DLD1 (cell line): ENCODE results near the gene TMTC2.
"Not testable (repeated sequence)": the region's sequence is repeated elsewhere in the genome, so short reads cannot be mapped to it uniquely, and the experiment has no call there.

ENCODE experiments used
- in situ Hi-C: cut with HindIII; loops from 2 replicates; pipeline ENCODE4 v1.10.0; 2017; ENCODE audit warnings: low sequenced_read_pairs

Gene TMTC2

DNA sequence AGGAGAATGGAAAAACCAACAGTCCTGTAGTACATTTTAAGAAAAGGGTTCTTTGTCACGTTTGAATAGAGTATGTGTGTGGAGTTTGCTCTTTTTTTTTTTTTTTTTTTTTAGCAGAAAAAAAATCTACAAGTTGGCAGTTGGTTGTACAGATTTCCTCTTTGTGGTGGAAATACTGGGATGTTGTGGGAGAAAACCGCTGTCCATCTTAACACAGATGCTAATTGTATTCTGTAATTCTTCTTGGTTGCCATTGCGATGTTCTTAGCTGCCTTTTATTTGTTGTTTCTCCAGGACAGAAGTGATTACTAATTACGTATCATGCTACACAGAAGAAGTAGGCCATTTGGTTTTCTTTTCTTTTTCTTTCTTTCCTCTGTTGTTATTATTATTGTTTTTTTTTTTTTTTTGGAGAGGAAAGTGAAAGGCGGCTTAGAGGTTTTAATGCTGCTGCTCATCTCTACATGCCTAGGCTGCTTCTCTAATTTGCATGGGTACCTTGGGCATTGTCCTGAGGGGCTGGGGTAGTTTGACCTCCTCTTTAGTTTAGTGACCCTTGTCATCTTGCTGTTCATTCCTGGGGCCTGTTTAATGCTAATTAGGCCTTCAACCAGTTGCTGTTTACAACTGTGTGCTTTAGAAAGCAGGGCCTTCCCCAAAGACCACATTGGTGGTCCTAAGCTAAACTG is 94.7 kb downstream of the TMTC2 start:
- in situ Hi-C loops: no loop called here

DNA sequence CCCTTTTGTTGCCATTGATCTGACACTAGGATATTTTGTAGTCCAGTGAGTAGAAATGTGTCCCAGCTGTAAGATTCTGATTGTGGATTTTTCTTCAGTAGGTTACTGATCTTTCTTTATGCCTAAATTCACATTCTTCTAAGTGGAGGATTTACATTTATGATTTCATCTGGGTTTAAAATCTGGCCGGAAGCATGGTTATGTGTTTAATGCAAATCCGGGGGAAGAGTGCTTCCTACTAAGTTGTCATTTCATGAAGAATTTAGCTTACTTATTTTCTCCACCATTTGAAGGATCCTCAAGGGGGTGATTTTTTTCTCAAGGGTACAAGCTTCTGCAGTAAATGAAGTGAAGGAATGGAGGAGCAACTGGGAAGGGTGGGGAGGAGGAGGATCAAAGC is 96.7 kb downstream of the TMTC2 start:
- in situ Hi-C loops: no loop called here

DNA sequence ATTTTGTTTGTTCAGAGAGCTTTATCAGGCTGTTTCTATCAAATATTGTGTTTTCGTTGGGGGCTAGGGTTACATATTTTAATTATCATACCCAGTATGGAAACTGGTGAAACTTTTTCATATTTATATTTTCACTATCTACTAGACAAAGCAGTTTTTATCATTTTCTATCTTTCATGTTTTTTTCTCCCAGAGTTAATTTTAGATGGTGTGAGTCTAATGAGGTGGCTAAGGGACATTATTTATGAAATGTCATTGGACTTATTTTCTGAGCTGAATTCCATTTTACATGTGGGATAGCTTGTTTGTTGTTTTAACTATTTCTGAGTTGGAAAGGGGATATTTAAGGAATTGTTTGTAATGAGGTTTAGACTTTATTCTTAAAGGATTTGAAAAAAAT is 100.3 kb downstream of the TMTC2 start:
- in situ Hi-C loops: no loop called here

DNA sequence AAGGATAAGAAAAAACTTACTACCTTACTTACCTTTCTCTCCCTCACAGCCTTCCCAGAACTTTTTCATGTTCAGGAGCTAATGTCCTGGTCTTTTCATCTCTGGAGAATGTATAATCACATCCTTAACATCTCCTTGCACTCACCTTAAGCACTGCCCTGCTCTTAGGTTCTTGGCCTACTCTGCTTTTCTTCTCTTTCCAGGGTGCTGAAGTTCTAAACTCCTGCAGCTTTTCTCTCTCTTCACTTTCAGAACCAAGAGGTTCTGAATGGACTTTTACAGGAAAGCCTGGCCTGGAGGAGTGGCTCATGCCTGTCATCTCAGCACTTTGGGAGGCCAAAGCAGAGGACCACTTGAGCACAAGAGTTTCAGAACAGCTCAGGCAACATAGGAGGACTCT is 101.9 kb downstream of the TMTC2 start:
- in situ Hi-C loops: no loop called here

DNA sequence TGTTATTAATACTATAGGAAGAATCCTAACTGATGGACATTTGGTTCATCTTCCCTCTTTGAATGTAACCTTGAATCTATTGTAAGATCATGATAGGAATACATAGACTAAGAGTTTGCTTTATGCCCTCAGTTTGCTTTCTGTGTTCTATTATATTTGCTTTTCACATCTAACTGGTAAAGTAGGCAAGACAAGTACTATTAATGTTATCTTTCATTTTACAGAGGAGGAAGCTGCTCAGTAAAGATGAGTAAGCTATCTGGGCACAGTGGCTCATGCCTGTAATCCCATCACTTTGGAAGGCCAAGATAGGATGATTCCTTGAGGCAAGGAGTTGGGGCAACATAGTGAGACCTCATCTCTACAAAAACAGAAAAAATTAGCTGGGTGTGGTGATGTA is 103.0 kb downstream of the TMTC2 start:
- in situ Hi-C loops: no loop called here

DNA sequence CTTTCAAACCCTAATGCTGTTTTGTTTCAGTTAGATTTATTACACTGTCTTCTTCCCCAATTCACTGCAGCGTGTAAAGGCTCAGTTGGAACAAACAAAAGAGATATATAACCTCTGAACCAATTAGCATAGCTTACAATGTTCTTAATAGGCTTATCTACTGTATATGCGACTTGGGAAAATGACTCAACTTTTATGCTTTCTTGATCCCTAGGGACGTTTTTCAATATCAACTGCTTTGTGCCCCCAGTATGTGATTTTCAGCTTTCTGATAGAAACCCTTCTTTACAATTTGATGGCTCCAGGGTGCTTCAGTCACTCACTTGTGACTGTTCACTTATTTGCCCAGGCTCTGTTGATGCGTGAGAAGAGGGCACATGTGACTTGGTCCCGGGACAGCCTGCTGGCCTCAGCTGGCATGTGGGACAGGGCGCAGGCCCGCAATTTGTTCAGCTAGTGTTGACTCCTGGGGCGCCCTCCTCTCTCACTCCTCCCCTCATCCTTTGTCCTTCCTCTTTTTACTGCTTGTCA is 107.1 kb downstream of the TMTC2 start:
- in situ Hi-C loops: no loop called here

DNA sequence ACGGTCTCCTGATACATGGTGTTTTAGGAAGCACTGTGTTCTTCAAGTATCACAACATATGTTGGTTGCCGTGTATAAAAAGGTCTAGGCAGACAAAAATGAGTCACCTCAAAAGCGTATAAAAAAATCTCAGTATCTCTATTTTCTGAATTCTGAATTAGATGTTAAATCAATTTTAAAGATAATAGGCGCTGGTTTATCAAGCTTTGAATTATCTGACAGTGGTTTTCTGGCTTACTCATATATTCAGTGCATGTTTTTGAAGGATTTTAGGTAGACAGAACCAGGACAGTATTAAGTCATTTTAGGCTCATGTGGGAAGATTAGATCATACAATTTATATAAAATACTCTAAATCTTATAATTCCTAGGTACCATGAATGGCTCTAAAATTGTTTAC is 110.8 kb downstream of the TMTC2 start:
- in situ Hi-C loops: no loop called here

DNA sequence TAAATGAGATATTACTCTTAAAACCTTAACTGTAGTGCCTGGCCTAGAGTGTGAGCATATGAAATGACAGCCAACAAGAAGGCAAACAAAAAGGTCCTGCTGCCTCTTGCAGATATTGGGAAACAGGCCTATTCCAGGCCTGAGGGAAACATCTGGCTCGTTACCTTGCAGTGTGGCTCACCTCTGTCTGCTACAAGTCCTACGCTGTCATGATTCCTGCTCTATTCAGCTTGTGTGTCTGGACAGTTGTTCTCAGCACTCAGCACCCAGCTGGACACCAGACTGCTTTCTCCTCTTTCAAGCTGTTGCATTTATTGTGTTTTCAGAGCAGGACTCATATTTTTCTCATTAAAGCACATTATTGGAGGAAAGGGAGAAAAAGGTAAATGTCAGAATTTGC is 113.5 kb downstream of the TMTC2 start:
- in situ Hi-C loops: no loop called here

DNA sequence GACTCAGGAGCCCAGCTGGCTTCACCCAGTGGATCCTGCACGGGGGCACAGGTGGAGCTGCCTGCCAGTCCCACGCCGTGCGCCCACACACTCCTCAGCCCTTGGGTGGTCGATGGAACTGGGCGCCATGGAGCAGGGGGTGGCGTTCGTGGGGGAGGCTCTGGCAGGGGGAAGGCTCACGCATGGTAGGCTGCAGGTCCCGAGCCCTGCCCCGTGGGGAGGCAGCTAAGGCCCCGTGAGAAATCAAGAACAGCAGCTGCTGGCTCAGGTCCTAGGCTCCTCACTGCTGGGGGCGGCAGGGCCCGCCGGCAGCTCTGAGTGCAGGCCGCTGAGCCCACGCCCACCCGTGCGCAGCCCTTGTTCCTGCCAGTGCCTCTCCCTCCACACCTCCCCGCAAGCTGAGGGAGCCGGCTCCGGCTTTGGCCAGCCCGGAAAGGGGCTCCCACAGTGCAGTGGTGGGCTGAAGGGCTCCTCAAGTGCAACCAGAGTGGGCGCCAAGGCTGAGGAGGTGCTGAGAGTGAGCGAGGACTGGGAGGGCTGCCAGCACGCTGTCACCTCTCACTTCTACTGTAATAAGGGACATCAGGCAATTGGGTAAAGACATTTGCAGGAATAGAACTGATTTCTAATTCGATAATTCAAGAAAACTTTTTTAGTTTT is 115.4 kb downstream of the TMTC2 start:
- in situ Hi-C loops: no loop called here

DNA sequence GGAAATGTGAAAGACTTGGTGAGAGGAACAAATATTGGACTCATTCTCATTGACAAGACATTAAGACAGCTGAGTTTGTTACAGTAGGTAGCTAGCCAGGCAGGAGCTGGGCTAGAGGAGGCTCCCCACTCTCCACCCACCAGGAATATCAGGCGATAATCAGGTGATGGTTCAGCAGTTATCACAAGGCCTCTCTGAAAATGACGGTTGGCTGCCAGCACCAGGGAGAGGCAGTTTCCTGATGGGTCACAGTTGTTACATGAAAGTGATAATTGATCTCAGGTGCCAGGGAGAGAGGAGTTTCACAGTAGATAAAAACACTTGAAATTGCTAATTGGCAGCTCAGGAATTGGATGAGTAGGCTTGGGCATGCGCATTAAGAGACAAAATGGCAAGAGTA is 116.5 kb downstream of the TMTC2 start:
- in situ Hi-C loops: no loop called here

DNA sequence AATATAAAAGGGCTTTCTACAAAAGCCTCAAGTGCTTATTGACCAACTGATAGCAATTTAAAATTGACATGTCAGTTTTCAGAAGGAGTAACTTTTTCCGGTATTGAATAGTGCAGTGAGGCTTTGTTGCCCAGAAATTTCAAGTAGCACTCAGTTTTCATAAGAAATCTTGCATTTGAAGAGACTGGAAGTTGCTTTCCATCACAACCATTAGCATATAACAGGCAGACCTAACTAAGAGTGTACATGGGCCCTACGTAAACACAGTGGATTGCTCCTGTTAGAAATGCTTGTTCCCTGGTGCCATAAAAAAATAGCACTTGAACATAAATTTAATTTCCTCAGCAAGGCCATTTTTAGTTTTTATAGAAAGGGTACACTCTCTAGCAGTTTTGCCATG is 117.9 kb downstream of the TMTC2 start:
- in situ Hi-C loops: no loop called here

DNA sequence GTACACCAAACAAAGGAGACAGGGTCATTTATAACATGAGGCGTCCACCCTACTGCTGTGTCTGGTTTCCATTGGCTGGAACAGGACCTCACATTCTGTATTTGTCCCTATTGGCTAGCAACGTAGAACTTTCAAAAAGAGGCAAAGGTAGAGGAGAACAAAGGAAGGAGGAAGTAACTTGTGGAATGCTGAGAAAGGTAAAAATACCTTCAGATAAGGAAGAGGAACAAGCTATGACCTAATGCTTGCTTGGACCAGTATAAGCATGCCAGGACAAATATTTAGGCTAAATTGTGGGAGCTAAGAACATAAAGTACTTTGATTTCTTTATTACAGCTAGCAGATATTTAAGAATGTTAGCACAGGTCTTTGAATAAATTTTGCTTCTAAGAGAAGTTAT is 118.3 kb downstream of the TMTC2 start:
- in situ Hi-C loops: not testable (repeated sequence)

DNA sequence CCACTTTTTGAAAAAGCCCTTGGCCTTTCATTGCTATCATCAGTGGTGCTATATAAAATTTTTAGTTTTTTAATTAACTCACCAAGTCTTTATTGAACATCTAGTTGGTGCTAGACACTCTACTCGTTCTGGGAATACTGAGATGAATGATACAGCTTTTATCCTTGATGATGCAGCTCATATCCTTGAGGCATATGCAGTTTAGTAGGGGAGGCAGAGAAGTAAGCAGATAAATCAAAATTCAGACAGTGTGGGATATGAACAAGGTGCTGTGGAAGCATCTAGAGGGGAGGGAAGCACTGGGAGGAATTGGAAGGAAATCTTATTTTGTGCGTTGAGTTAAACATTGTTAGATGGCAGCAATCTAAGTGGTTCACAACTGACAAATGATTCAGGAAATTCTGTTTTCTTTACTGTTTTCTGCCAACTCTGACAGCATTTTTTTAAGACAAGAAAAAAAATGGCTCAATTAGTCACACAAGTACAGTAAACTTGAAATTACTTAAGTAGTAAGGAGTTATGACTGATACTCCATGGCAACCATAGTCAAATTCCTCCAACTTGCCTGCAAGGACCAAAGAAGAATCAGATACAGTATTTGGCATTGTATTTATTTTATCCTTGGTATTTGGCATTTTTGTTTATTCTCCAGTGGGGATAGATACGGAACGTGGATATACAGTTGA is 119.2 kb downstream of the TMTC2 start:
- in situ Hi-C loops: no loop called here

DNA sequence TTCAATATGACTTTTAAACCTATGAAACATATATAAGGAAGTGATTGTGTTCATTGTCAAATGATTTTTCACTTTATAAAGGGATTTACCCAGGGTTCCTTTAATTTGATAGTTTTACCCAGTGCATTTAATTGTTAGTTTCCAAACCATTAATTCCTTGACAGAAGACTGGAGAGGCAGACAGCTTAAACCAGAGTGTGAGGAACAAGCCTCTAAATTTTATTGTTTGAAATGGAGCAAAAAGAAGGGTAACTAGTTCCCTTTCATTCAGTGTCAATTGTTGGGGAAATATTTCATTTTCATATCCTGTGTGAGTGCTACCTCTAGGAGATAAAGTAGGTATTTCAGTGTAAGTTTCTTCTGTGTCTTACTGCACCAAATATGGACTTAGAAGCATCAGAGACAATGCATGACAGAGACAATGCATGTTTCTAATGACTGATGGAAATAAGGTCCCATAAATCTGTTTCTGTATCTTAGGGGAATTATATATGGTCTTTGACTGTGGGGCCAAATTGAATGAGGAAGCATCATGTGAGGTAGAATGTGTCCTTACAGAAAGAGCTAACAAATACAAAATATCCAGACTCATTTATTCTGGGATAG is 120.5 kb downstream of the TMTC2 start:
- in situ Hi-C loops: no loop called here

DNA sequence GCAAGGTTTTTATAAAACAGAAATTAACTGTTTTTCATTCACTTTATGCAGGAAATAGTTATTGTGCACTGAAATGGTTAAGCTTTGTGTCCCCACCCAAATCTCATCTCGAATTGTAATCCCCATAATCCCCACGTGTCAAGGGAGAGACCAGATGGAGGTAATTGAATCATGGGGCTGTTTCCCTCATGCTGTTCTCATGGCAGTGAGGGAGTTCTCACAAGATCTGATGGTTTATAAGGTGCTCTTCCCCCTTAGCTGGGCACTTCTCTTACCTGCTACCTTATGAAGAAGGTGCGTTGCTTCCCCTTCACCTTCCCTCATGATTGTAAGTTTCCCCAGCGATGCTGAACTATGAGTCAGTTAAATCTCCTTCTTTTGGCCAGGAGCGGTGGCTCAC is 123.9 kb downstream of the TMTC2 start:
- in situ Hi-C loops: no loop called here

DNA sequence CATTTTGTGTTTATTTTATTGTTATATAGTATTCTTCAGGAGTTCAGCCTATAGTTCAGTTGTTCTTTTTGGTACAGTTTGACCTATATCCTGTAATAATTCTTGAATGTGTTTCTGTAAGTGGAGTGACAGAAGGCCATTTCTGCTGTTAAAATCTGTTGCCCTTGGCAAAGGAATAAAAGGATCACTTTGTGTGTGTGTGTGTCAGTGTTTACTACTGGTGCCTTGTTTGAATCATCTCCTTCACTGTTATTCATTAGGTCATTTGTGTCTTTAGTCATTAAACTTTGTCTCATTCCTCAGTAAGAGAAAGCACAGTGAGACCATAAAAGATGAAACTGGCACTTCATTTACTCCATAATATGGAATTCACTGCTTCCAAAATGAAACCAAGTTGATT is 130.7 kb downstream of the TMTC2 start:
- in situ Hi-C loops: no loop called here

DNA sequence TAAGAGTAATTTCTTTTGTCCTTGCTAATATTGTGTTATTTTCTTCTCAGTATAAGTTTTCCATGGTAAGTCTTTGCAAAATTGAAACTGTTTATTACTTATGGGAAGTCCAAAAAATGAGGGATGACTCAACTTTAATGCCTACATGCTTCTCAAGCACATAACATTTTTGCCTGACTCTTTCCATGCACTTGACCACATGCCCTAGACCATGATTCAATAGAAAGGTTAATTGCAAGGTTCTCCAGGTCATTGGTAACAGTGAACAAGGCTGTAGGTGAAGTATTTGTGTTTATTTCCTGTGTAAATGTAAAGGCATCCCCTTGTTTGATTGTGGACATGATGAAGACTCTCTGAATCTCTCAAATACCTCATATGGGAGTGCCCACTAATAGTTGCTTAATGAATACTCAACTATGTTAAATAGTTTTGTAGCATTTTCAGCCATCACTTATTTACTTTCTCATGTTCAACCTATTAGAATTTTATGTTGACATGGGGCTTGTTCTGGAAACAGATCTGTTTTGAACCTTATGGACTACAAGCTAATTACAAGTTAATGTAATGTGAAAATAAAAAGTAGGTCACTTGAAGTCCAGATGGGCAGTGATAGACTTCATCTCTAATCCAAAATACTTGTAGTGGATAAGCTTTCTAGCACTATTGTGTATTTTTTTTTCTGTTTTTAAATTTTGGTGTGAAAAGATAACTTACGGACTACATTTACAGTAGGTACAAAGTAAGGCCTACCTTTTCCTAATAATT is 131.7 kb downstream of the TMTC2 start:
- in situ Hi-C loops: no loop called here

DNA sequence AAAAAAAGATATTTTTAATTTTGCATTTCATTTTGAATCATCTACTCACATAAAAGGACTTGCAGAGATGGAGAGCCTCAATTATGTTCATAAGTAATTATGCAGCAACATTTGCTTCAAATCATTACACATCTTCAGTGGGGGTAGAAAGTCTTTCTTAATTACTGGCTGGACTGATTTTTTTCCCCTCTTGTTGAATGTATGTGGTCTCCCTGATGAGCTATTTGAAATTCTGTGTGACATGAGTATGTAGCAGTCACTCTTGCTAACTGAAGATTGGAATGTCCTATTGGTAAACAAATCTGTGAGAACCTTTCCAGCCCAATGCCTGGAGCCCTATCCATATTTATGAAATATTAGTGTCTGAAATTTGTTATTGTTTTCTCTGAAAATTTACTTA is 139.8 kb downstream of the TMTC2 start:
- in situ Hi-C loops: no loop called here

DNA sequence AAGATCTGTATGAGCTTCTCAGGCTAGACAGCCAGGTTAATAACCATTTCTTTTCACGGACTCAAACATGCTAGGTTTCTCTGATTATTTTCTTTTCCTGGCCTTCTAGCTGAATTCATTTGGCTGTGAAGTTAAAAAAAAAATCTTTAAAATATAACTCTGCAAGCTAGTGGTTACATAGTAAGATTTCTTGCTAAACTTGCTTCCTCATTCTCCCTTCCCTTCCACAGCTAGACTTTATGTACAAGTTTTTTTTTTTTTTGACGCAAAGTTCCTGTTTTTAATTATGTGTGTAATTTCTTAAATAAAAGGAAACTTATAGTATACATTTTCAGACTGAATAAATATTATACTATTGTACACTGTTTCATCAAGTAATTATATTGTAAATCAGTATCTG is 145.4 kb downstream of the TMTC2 start:
- in situ Hi-C loops: no loop called here

DNA sequence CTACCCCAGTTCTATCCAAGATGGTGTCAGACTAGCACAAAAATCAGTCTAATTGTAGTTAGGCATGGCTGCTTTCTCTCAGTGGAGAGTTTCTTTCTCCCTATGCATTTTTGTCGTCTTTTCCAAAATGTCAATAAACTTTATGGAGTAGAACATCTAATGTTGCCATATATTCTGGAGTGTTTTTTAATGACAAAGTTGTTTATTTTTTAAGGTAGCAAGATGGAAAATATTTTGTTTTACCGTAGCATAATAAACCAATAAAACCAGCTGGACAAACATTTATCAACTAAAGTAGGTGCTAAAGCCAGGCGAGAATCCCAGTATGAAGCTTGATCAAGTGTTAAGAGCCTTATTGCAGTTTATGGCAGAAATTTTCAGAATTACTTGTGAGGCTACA is 146.3 kb downstream of the TMTC2 start:
- in situ Hi-C loops: no loop called here

DNA sequence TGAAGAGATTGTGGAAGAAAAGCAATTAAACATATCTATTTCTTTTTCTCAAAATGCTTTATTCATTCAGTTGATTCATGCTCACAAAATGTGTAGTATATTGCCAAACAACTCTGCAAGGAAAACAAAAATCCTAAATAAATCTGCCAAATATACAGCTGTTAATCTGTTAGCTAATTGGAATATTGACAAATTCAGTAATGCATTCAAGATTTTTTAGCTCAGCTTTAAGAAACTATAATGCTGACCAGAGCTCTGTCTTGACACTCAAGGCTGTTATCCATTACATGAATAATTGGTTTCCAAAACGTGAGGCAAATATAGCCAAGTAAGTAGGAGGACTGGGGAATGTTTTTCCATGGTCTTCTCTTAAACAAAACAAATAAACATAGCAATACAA is 146.8 kb downstream of the TMTC2 start:
- in situ Hi-C loops: no loop called here
